ENCODE results near the gene CDCP2.
"Not testable (repeated sequence)": the region's sequence is repeated elsewhere in the genome, so short reads cannot be mapped to it uniquely, and the experiment has no call there.

Gene CDCP2

DNA sequence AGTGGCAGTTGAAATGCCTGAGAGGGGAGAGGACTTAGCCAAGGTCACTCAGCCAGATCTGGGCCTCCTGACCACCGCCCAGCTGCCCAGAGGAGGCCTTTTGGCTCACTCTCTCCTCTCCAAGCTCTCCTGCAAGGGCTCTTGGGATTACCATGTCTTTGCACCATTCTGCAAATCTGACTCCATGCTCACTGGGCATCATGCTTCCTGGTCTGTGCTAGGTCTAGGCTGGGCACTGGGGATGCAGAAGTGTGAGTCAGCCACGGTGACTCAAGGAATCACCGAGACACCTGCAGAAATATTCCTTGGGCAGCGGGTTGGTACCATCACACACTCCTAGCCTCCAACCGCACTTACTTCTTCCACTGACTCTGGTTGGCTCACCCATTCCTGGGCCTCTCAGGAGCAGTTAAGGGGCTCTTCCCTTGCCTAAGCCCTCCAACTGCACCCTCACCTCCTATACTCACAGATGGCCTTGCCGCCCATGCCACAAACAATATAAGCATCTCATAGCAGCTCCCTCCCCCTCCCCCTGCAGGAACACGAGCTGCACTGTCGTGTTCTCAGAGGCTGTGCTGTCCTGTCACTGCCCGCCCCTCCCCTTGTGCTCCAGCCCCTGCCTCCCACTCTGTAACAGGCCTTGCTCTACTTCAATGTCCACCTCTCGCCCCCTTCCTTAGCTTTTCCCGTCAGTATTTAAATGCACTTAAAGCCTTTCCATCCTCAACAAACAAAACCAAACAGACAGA is 34.8 kb downstream of the CDCP2 start:
- DNase-seq (ENCODE audit: low read depth, low spot score) = peak; percentile 14

DNA sequence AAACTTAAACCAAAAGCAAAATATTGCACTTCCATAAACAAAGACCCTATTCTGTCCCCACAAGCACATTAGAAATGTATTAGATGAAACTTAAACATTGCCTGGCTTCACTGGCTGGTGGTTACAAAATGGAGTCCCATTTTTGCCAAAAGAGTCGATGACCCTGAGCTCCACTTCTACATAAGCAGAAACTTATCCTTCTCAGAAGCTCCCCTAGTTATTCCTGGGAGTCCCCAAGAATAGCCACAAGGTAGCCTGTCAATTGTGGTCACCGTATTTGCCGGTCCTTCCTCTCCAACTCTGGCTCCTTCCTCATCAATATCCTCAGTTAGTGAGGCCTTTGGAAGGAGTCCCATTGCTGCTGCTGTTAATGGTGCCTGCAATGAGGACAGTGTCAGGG is 37.3 kb downstream of the CDCP2 start:
- no peak for DNase-seq (ENCODE audit: low read depth, low spot score)

DNA sequence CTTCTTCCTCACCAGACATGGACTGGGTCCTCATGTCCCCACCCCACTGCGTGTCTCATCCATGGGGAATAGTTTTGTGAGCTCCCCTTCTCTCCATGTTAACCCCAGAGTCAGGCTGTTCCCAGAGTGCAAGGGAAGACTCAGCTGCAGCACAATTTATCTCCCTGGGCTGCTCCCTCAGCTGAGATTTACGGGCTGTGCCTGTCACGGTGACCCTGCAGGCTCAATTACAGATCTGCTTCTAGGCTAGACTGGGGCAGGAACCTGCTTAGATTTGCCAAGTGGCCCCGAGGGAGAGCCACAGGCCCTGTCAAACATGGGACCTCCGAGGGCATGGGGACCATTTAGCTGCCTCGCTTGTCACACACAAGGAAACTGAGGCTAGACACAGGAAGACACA is 37.8 kb downstream of the CDCP2 start:
- DNase-seq (ENCODE audit: low read depth, low spot score) = no peak

DNA sequence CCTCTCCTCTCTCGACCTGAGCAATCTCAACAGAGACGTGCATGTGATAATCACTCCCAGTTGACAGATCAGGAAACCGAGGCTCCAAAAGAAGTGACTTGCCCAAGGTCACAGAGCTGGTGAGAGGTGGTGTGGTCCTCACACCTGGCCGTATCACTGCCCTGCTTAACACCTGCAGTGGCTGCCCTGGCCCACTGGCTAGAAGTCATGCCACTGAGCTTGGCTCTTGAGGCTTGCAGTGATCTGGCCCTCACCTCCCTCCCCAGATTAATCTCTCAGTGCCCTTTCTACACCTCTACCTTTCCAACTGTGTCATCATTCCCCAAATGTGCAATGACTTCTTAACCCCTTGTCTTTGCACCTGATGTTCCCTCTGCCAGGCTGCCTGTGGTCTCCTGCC is 38.8 kb downstream of the CDCP2 start:
- DNase-seq (ENCODE audit: low read depth, low spot score) = no peak

DNA sequence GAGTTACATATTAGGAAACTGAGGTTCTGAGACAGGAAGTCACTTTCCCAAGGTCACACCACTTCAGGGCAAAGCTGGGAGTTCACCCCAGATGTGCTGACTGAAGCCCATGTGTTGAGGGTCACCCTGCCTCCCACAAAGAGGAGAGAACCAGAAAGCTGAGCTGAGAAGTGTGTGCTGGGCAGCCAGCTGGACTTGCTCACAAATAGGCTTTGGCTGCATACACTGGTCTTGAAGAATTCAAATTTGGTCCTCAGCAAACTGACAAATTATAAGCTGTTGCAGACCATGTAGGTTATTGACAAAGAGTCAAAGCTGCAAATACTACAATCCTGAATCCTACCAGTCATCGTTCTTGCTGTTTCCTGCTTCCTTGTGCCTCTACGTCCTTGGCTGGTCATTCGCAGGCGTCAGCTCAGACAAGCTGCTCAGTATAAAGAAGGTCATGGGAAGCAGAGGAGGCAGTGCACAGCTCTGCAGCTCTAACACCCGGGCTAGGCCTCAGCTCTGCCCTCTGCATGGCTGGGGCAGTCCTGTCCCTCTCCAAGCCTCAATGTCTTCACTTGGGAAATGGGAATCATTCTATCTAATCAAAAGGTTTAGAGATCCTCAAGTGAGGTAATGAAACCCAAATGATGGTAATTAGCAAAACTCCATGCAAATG is 40.0 kb downstream of the CDCP2 start:
- DNase-seq (ENCODE audit: low read depth, low spot score) = no peak

DNA sequence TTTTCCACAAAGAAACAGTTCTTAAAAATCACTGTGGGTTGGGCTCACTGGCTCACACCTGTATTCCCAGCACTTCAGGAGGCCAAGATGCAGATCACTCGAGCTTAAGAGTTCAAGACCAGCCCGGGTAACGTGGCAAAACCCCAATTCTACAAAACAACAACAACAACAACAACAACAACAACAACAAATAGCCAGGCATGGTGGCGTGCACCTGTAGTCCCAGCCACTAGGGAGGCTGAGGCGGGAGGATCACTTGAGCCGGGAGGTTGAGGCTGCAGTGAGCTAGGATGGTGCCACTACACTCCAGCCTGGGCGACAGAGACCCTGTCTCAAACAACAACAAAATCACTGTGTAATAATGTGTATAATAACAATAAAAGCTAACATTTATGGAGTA is 40.8 kb downstream of the CDCP2 start:
- DNase-seq (ENCODE audit: low read depth, low spot score) = no peak

DNA sequence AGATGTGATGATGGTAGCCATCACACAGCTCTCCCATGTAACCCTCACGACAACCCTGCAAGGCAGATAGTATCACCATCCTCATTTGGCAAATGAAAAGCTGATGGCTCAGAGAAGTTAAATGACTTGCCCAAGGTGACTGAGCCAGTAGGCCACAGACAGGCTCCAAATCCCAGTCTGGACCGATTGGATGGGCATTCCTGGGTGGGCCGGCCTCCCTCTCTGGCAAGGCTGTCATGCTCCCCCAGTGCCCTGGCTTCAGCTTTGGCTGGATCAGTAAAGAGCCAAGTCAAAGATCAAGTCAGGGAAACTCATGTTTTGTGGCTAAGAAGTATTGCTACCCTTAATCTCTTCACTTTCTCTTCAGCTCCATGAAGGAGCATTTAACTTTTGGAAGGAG is 41.2 kb downstream of the CDCP2 start:
- DNase-seq (ENCODE audit: low read depth, low spot score) = no peak

DNA sequence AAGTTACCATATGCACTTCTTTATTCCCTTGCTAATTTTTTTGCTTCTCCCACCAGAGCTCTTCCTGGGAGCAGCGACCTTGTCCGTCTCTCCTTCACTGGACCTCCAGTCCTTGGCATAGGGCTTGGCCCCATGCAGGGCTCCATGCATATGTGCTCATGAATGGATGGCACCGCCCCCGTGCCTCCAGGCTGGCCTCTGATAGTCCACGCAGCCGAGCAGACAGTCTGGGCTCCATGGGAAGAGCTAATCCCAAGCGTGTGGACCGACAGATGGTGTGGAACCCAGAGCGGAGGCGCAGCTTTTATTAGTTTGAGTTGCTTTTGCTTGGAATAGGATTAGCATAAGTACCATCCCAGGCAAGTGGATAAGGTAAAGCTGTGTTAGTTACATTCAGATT is 41.8 kb downstream of the CDCP2 start:
- no peak for DNase-seq (ENCODE audit: low read depth, low spot score)

DNA sequence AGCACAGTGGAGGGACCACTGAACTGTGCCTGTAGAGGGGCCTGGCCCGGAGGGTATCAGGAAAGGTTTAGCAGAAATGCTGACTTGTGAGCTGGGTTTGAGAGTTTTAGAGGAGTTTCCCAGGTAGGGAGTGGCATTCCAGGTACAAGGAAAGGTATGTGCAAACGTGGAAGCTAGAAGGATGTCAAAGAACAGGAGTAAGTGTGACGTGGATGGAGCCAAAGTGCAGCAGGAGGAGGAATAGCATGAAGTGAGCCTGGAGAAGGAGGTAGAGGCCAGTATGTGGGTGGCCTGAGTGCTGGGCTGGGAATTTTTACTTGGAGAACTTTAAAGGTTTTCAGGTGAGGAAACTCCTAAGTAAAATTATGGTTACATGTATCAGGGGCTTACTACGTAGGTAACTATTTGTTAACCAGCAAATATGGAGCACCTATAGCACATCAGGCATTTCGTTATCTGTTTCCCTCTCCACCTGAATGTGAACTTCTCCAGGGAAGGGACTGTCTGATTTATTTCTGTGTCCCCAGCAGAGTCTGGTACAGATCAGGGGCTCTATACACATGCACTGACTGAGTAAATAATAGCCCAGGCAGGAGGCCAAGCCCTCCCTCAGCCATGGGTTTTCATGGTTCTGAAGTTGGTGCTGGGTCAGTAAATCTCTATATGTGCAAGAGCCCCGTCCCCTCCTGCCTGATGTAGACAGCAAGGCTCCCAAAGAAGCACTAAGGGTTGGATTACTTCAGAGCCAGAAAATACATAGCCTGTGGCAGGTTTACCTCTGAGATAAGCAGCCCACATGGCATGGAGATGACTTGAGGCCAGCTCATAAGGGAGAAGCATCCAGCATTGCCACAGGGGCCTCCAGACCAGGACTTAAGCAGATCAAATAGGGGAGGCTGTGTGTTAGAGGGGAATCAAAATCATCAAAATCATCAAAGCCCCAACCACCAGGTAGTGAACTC is 43.4 kb downstream of the CDCP2 start:
- no peak for DNase-seq (ENCODE audit: low read depth, low spot score)

DNA sequence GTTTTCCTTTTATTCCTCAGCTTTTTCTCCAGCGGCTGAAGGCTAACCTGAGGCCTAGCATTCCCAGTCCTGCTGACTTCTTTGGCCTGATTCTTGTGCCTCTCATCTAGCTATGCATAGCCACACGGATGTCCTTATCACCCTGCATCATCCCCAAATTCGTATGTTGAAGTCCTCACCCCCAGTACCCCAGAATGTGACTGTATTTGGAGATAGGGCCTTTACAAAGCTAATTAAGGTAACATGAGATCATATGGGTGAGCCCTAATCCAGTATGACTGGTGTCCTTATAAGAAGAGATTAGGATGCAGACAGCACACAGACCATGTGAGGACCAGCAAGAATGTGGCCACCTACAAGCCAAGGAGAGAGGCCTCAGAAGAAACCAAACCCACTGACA is 44.6 kb downstream of the CDCP2 start:
- DNase-seq (ENCODE audit: low read depth, low spot score) = no peak

DNA sequence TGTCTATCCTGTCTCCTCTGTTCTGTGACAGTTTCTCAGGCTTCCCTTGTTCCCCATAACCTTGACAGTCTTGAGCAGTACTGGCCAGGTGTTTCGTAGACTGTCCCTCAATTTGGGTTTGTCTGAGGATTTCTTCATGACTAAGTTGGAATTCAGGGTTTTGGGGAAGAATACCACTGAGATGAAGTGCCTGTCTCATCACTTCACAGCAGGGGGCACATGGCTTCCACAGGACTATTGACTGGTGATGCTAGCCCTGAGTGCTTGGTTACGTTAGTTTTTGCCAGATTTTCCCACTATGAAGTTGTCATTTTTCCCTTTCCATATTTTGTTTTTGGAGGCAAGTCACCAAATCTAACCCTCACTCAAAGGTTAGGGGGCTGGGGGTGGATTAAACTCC is 45.7 kb downstream of the CDCP2 start:
- DNase-seq (ENCODE audit: low read depth, low spot score) = peak; percentile 17

DNA sequence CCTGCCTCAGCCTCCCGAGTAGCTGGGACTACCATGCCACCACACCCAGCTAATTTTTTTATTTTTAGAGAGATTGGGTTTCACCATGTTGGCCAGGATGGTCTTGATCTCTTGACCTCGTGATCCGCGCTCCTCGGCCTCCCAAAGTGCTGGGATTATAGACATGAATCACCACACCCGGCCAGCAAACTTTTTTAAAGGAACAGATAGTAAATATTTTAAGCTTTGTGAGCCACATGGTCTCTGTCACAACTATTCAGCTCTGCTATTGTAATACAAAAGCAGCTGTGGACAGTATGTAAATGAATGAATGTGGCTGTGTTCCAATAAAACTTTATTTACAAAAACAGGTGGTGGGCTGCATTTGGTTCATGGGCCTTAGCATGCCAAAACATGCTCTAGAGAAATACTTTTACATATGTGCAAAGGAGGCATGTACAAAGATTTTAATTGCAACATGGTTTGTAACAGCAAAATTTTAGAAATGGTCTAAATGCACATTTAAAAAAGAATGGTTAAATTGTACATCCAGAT is 47.0 kb downstream of the CDCP2 start:
- no peak for DNase-seq (ENCODE audit: low read depth, low spot score)

DNA sequence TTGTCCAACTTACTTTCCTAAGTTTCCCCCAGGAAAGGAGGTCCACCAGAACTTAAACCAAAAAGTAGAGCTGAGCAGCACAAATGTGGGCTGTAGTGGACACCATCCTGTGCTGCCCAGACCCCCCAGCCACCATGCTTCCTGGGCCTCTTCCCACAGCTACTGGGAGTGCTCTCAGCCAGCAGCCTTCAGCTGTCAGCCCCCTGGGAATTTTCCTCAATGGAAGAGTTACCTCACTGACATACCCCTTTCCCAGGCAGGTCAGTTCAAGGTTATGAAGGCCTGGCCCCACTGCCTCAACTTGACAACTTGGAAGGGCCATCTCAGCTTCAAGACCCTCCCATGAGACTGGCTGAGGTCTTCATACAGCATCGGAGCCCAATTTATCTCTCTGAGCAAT is 47.7 kb downstream of the CDCP2 start:
- no peak for DNase-seq (ENCODE audit: low read depth, low spot score)

DNA sequence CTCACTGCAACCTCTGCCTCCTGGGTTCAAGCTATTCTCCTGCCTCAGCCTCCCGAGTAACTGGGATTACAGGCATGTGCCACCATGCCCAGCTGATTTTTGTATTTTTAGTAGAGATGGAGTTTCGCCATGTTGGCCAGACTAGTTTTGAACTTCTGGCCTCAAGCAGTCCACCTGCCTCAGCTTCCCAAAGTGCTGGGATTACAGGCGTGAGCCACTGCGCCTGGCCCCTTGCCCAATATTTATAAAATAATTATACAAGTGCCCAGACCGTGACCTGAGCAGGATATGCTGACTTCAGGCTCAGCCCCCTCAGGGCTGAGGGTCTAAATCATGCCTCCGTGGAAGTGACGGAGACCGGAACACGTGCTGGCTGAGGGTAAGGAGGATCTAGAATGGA is 48.2 kb downstream of the CDCP2 start:
- DNase-seq (ENCODE audit: low read depth, low spot score) = not testable (repeated sequence)

DNA sequence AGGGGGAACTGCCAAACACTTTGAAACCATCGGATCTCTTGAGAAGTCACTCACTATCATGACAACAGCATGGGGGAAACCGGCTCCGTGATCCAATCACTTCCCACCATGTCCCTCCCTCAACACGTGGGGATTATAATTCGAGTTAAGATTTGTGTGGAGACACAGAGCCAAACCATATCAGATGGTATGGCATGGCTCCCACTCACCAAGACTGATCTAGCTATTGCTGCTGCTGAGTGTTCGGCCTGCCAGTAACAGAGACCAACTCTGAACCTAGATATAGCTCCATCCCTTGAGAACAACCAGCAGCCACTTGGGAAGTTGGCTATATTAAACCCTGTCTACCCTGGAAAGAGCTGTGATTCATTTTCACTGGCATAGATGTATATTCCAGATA is 49.4 kb downstream of the CDCP2 start:
- DNase-seq (ENCODE audit: low read depth, low spot score) = no peak

DNA sequence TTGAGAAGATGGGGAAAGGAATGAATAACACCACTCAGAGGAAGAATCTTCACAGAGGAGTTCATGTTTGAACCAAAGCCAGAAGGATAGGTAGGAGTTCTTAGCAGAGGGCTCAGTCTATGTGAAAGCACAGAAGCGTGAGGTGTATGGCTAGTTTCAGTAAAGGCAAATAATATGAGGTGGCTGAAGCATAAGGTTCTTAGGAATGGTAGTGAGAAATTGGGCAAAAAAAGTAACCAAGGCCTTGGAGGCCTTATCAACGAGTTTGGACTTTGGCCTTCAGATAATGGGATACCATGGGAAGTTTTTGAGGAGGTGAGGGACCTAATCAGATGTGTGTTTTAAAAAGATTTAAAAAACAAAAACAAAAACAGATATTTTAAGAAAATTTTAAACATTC is 52.3 kb downstream of the CDCP2 start:
- no peak for DNase-seq (ENCODE audit: low read depth, low spot score)

DNA sequence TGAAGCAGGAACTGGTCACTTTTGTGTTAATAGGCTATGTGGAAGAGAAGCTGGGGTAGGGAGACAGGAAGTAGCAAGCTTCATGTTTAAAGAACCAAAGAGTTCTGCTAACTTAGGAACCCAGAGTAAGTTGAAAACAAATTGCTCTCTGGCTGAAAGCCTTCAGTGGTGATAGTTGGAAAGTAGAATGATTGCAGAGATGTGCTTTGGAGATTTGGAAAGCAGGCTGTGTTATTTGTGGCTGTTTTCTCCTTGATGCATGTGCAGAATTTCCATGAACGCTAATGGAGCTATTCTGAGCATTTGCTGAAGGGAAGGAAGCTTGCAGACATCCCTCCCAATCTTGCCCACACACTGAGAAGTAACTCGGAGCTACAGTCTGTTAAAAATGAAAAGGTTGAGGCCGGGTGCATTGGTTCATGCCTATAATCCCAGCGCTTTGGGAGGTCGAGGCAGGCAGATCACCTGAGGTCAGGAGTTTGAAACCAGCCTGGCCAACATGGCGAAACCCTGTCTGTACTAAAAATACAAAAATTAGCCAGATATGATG is 53.7 kb downstream of the CDCP2 start:
- no peak for DNase-seq (ENCODE audit: low read depth, low spot score)

DNA sequence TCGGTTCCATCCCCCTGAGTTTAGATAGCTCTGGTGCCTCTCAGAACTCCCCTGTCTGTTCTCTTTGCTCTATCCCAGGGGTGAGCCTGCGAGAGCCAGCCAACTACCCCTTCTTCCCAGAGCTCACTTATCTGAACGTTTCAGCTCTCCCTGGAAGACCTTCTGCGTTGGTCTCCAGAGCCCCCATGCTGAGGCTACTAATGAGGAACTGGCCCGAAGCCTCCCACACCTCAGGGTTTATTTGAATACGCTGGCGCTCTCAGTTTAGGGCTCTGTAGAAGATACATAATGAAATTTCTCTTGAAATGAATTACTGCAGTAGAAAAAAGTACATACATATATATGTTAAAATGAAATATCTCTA is 55.9 kb downstream of the CDCP2 start:
- no peak for DNase-seq (ENCODE audit: low read depth, low spot score)

DNA sequence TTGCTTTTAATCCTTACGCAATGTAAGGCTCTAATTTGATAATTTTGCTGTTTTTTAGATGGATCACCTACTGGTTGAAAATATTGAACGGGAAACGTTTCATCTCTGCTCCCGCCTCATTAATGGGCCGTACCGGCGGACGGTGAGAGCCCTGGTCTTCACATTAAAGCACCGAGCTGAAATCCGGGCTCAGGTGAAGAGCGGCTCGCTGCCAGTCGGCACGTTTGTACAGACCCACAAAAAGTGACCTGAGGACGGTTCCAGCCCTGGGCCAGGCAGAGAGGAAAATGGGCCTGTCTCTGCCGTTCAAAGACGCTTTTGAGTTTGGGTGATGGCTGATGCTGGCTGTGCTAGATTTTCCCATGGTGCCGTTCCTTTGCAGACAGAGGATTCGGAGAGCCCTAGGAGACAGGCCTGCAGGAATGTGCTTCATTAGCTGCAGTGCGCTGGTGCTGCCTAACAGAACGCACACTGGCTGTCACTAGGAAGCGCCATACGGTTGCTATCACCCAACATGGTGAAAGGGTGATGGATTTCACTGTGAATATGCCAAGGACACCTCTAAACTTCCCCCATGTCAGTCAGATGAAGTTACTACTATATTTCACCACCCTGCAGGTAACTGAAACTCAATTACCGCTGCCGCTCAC is 56.4 kb downstream of the CDCP2 start:
- DNase-seq (ENCODE audit: low read depth, low spot score) = no peak

DNA sequence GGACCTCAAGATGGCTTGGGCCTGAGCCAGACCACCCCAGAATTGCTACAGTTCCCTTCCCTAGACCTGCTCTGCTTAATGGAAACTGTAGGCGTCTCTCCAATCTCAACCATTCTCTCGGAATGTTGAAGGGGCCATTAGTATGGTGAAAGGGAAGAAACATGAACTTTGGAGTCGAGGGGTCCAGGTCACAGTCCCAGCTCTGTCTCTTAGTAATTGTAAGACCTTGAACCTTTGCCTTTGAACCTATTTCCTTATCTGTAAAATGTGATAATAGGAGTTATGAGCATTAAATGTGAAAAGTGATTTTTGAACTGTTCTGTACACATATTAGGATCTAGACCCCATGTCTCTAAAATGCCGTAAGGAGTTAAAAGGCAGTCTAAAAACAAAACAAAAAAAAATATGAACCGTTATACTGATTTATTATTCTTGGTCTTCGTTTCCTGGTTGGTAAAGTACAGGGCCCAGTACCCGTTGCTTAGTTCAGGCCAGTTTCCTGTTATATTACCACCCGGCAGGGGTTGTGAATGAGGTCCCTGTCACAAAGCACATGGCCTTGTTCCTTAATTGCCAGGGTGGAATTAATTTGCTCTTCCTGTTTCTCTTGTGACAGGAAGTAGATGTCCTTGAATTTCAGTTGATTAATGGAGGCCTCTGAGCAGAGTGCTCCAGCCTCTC is 57.1 kb downstream of the CDCP2 start:
- no peak for DNase-seq (ENCODE audit: low read depth, low spot score)

DNA sequence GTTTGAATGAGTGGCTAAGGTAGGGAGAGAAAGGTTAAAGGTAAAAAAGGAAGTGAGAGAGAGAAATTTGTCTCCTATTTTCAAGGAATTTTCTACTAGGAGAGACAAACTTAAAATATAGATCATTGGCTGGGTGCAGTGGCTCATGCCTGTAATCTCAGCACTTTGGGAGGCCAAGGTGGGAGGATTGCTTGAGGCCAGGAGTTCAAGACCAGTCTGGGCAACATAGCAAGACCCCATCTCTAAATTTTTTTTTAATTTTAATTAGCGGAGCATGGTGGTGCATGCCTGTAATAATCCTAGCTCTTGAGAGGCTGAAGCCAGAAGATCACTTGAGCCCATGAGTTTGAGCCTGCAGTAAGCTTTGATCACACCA is 58.1 kb downstream of the CDCP2 start:
- not testable (repeated sequence) for DNase-seq (ENCODE audit: low read depth, low spot score)

Data from astrocyte of the hippocampus (primary cell).